B cell (primary cell): ENCODE data around the gene SYNJ1. TPM values are rescaled to one million over a fixed set of nuclear protein-coding genes. Genes with fewer than 3 reads are reported as not detected.

Experiments used
- ATAC-seq: fragments of 200-7000 bp; cut with Tn5 transposase; one replicate; pipeline ENCODE4 v1.10.0; 2021; ENCODE audit warnings: low read depth, mild to moderate bottlenecking, moderate number of reproducible peaks, moderate library complexity
- CTCF ChIA-PET: fragments of 350-600 bp; sonication (Branson Sonifier 250); formaldehyde crosslinking; loops from one replicate; lab custom pipeline; 2021; ENCODE audit warnings: antibody characterized with exemption, inconsistent platforms; lab: Charles Lee
- POLR2A ChIA-PET: fragments of 350-600 bp; sonication (Branson Sonifier 250); formaldehyde crosslinking; loops from one replicate; lab custom pipeline; 2021; ENCODE audit warnings: antibody characterized with exemption; lab: Charles Lee
- DNase-seq: peaks from one replicate; pipeline ENCODE4 v3.0.0; 2013
- H2AFZ ChIP-seq: 2 replicates; pipeline ENCODE4 v1.6.1; 2012; ENCODE audit warnings: mild to moderate bottlenecking, low read depth, low read length; ENCODE audit not compliant: insufficient read depth, poor library complexity, severe bottlenecking
- H3K27ac ChIP-seq, 2 donors: 1 replicate in 1 of 2; 2 replicates in 1 of 2; pipeline ENCODE4 v1.5.1; 2012 to 2013; ENCODE audit warnings: low read length in 2 of 2, mild to moderate bottlenecking in 2 of 2, moderate library complexity in 1 of 2
- H3K27me3 ChIP-seq, 4 experiments: fragments of 200-600 bp in 1 of 4; sonication (generic) in 1 of 4; replicated peaks in 1 of 4; 1 replicate in 2 of 4; 2 replicates in 2 of 4; pipeline versions ENCODE4 v1.6.1 to v1.7.0; 2013 to 2016; ENCODE audit warnings: low read length in 3 of 4, mild to moderate bottlenecking in 2 of 4, mixed read lengths in 1 of 4, moderate library complexity in 1 of 4; ENCODE audit not compliant: insufficient read depth in 4 of 4, control insufficient read depth in 3 of 4; ENCODE audit errors: control extremely low read depth in 1 of 4
- H3K36me3 ChIP-seq, 2 experiments: replicated peaks in 1 of 2; 1 replicate in 1 of 2; 2 replicates in 1 of 2; pipeline versions ENCODE4 v1.6.1 to v1.7.1; 2013; ENCODE audit warnings: low read length in 1 of 2; ENCODE audit not compliant: insufficient read depth in 2 of 2, control insufficient read depth in 1 of 2; ENCODE audit errors: control extremely low read depth in 1 of 2, extremely low read depth in 1 of 2
- H3K4me1 ChIP-seq, 2 donors: fragments of 200-600 bp in 1 of 2; sonication (generic) in 1 of 2; 1 replicate in 1 of 2; 2 replicates in 1 of 2; pipeline versions ENCODE4 v1.5.1 to v1.6.1; 2013 to 2017; ENCODE audit warnings: low read length in 2 of 2; ENCODE audit not compliant: control insufficient read depth in 2 of 2, insufficient read depth in 2 of 2
- H3K4me2 ChIP-seq: replicated peaks from 2 replicates; pipeline ENCODE3; 2012; ENCODE audit warnings: mild to moderate bottlenecking, low read depth, low read length; ENCODE audit not compliant: poor library complexity, severe bottlenecking
- H3K4me3 ChIP-seq, 5 experiments: fragments of 200-600 bp in 1 of 5; sonication (generic) in 1 of 5; 1 replicate in 3 of 5; 2 replicates in 2 of 5; pipeline versions ENCODE4 v1.5.1 to v1.7.0; 2011 to 2016; ENCODE audit warnings: low read length in 4 of 5, mild to moderate bottlenecking in 4 of 5, low read depth in 2 of 5, control low read depth in 1 of 5, moderate library complexity in 1 of 5; ENCODE audit not compliant: insufficient read depth in 1 of 5; ENCODE audit errors: control extremely low read depth in 1 of 5, extremely low read depth in 1 of 5
- H3K79me2 ChIP-seq: fragments of 200-600 bp; sonication (generic); one replicate; pipeline ENCODE4 v1.6.0; 2016; ENCODE audit warnings: low read length; ENCODE audit not compliant: control insufficient read depth, insufficient read depth
- H3K9ac ChIP-seq: fragments of 200-600 bp; sonication (generic); 2 replicates; pipeline ENCODE4 v1.6.1; 2017; ENCODE audit warnings: mild to moderate bottlenecking, low read length, moderate library complexity
- H3K9me3 ChIP-seq, 3 donors: one replicate each; pipeline versions ENCODE4 v1.6.1 to v1.7.1; 2013; ENCODE audit warnings: low read length in 2 of 3; ENCODE audit not compliant: control insufficient read depth in 2 of 3, insufficient read depth in 1 of 3; ENCODE audit errors: control extremely low read depth in 1 of 3
- H4K20me1 ChIP-seq: 2 replicates; pipeline ENCODE4 v1.6.0; 2012; ENCODE audit warnings: mild to moderate bottlenecking, low read length; ENCODE audit not compliant: insufficient read depth, control insufficient read depth, poor library complexity, severe bottlenecking
- H3K27ac Mint-ChIP-seq: one replicate; pipeline ENCODE4 v1.8.0; 2021; ENCODE audit warnings: mixed read lengths
- H3K27me3 Mint-ChIP-seq: one replicate; pipeline ENCODE4 v1.8.0; 2021; ENCODE audit warnings: mixed read lengths
- H3K4me1 Mint-ChIP-seq: one replicate; pipeline ENCODE4 v1.8.0; 2021; ENCODE audit warnings: mixed read lengths
- H3K4me3 Mint-ChIP-seq: one replicate; pipeline ENCODE4 v1.8.0; 2021; ENCODE audit warnings: mixed read lengths
- H3K9me3 Mint-ChIP-seq: one replicate; pipeline ENCODE4 v1.8.0; 2022; ENCODE audit warnings: mixed read lengths; ENCODE audit not compliant: insufficient read depth
- CTCF ChIP-seq: fragments of 200-600 bp; IDR thresholded peaks from one replicate; pipeline ENCODE4 v1.8.0; 2022; ENCODE audit warnings: antibody characterized with exemption, mild to moderate bottlenecking
- EZH2 ChIP-seq: IDR thresholded peaks from 2 replicates; pipeline ENCODE4 v1.6.1; 2012; ENCODE audit warnings: borderline replicate concordance, low read depth, mild to moderate bottlenecking, moderate library complexity, low read length; ENCODE audit not compliant: insufficient read depth, poor library complexity, severe bottlenecking
- WGBS: methylation state at CpG from one replicate; pipeline ENCODE4 v1.1.5; 2013; ENCODE audit warnings: missing lambda C conversion rate; ENCODE audit not compliant: insufficient coverage; 5-methylcytosine and 5-hydroxymethylcytosine counted together
- intact Hi-C: fragments of 100-400 bp; cut with micrococcal nuclease; formaldehyde crosslinking; loops from one replicate; pipeline ENCODE4 v1.10.0; 2022
- polyA plus RNA-seq: library from polyadenylated mRNA; depleted of rRNA; stranded (reverse); fragments of >200 nt; gene quantifications from 2 replicates; pipeline ENCODE4 v1.2.3, GENCODE V29; 2012
- total RNA-seq, 2 donors: library from RNA; stranded (reverse); fragments of 120-200 nt in 1 of 2; gene quantifications; 1 replicate in 1 of 2; 2 replicates in 1 of 2; pipeline versions ENCODE4 v1.2.3 to v1.2.4, GENCODE V29; 2013 to 2022

Gene SYNJ1
- total and polyA plus RNA-seq, 2 donors (not counting 1 experiment from before 2014, with no cell fraction given), result 2.2 to 9.4 TPM

GRCh38 chr21:32772281-32773047 is 44.7 kb upstream of the SYNJ1 start:
- Histone ChIP-seq H3K4me1 (peaks cover 12 to 19% of the 10 kb centered on the region in 2 donors), H3K4me3 (peak overlapping the region; percentile 40 to 86 (median 78)), H3K27ac (peak overlapping the region; percentile 35 to 83), H2AFZ (peak overlapping the region; percentile 87), H3K36me3 (peaks cover 0 to 5% of the 10 kb centered on the region in 2 experiments), H3K9ac (peak overlapping the region; percentile 79), H3K4me2 (peak overlapping the region; percentile 88), H4K20me1 (peaks cover 28% of the 10 kb centered on the region), H3K9me3 (peaks cover 0 to 6% (median 0%) of the 10 kb centered on the region in 3 donors), H3K79me2 (peaks cover 43% of the 10 kb centered on the region), H3K27me3 (no peaks in the 10 kb centered on the region)
- intact Hi-C loops, result loop anchor here (1.0 to 10.0 kb wide), 6 partner anchors 45 to 1115 kb away; partner anchors contain the start of genes DNAJC28, IFNAR1, SCAF4 and SOD1
- ChIA-PET CTCF (interaction anchor here (0.6 to 3.1 kb wide), 5 partner anchors 28 to 160 kb away, joined by 4 to 17 read pairs (median 5); partner anchors contain the start of genes CFAP298 and SYNJ1), POLR2A (interaction anchor here (0.9 to 2.2 kb wide), 5 partner anchors 45 to 552 kb away, joined by 3 to 25 read pairs (median 4); partner anchors contain the start of genes CFAP298, IFNAR1 and SYNJ1)
- ATAC-seq (no peak), DNase-seq (peak; percentile 46)
- H3K27ac Mint-ChIP-seq, result peak overlapping the region; percentile 96
- peak overlapping the region; percentile 95 for H3K4me3 Mint-ChIP-seq
- H3K9me3 Mint-ChIP-seq, result no peaks in the 10 kb centered on the region
- 0% methylated on average over 3 of the region's 13 CpGs for WGBS
- H3K27me3 Mint-ChIP-seq, result no peaks in the 10 kb centered on the region
- H3K4me1 Mint-ChIP-seq, result peaks cover 40% of the 10 kb centered on the region
- TF ChIP-seq CTCF (no peak), EZH2 (no peak)
